ENCODE results near the gene NEK4.

DNA sequence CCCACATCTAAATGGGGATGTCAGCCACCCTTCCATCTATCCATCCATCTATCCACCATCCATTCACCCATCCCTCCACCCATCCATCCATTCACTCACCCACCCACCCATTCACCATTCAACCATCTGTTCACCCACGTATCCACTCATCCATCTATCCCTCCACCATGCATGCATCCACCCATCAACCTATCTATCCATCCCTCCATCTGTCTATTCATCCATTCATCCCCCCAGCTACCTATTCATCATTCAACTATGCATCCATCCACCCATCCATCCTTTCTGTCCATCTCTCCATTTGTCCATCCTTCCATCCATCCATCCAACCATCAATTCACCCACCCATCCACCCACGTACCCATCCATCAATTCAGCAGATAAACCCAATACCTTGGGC is 38.4 kb upstream of the NEK4 start:
- TF ChIP-seq ZNF274 (IDR thresholded peaks at IDR 0.05; ENCODE audit: low read depth, low read length) (no peak), YY1 (IDR thresholded peaks at IDR 0.05; ENCODE audit: insufficient read depth, insufficient read length) (no peak), SUZ12 (IDR thresholded peaks at IDR 0.05; ENCODE audit: extremely low read depth, insufficient read depth, insufficient read length) (no peak)
